HL-60 (cell line): ENCODE results near the gene INTS6L.
A peak's percentile ranks its signal among the peaks of the same experiment; 100 is the strongest.

Experiments
- DNase-seq, 2 experiments: peaks; one replicate each; pipeline ENCODE4 v3.0.0-alpha.2; 2010 to 2020; ENCODE audit warnings: low read depth in 1 of 2, low spot score in 1 of 2
- H3K27ac ChIP-seq: fragments of 250-450 bp; sonication (Bioruptor Pico); replicated peaks from 2 replicates; pipeline ENCODE4 v1.5.1; 2020; ENCODE audit warnings: mild to moderate bottlenecking, moderate library complexity
- H3K27me3 ChIP-seq: fragments of 250-450 bp; sonication (Bioruptor Pico); 2 replicates; pipeline ENCODE4 v1.5.1; 2021; ENCODE audit warnings: mild to moderate bottlenecking, moderate library complexity; ENCODE audit not compliant: insufficient read depth, poor library complexity, severe bottlenecking
- H3K4me3 ChIP-seq: replicated peaks from 2 replicates; pipeline ENCODE4 v1.5.1; 2011; ENCODE audit warnings: mild to moderate bottlenecking, control low read depth, low read length; ENCODE audit not compliant: insufficient read depth
- GABPA ChIP-seq: IDR thresholded peaks from 2 replicates; pipeline ENCODE4 v1.6.1; 2012; ENCODE audit warnings: low read depth
- POLR2AphosphoS5 ChIP-seq: IDR thresholded peaks from 2 replicates; pipeline ENCODE4 v1.6.1; 2012; ENCODE audit warnings: low read depth
- SPI1 ChIP-seq: IDR thresholded peaks from 2 replicates; pipeline ENCODE4 v1.6.1; 2012; ENCODE audit warnings: low read depth, mild to moderate bottlenecking, borderline replicate concordance
- TF ChIP-seq, protein P1 (sequence below): IDR thresholded peaks from one replicate; pipeline ENCODE4 v1.5.1; 2011; ENCODE audit warnings: low read length, control low read depth, inconsistent platforms; ENCODE audit not compliant: insufficient read depth
- TF ChIP-seq, protein P2 (sequence below): IDR thresholded peaks from 2 replicates; pipeline ENCODE4 v1.6.1; 2012; ENCODE audit warnings: low read depth; ENCODE audit not compliant: insufficient replicate concordance

Gene INTS6L

DNA sequence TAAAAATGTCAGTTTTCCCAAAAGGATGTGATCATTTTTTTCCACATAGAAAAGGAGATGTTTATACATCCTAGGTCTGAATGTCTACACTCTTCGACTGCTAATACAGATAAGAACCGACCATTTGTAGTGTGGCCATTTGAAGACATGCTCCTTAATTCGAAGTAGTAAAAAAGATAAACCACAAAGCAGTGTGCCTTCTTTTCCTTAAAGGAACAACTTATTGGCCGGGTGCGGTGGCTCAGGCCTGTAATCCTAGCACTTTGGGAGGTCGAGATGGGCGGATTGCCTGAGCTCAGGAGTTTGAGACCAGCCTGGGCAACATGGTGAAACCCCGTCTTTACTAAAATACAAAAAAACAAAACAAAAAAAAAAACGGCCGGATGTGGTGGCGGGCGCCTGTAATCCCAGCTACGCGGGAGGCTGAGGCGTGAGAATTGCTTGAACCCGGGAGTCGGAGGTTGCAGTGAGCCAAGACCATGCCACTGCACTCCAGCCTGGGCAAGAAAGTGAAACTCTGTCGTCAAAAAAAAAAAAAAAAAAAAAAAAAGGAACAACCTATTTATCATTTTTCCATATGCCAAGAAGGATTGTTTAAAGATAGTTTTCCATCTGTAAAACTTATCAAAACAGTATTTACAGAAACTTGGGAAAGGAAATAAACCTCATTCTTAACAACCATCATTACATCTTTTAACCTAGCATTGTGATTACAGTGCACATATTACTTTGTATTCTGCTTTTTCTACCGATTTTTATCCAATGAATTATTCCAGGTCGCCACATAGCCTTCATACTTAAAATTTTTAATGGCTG is 2.6 kb downstream of the INTS6L start:
- H3K4me3 ChIP-seq = peak overlapping the region; percentile 45
- no peaks in the 10 kb centered on the region for H3K27me3 ChIP-seq
- peak overlapping the region; percentile 89 for H3K27ac ChIP-seq
- TF ChIP-seq, protein P1, sequence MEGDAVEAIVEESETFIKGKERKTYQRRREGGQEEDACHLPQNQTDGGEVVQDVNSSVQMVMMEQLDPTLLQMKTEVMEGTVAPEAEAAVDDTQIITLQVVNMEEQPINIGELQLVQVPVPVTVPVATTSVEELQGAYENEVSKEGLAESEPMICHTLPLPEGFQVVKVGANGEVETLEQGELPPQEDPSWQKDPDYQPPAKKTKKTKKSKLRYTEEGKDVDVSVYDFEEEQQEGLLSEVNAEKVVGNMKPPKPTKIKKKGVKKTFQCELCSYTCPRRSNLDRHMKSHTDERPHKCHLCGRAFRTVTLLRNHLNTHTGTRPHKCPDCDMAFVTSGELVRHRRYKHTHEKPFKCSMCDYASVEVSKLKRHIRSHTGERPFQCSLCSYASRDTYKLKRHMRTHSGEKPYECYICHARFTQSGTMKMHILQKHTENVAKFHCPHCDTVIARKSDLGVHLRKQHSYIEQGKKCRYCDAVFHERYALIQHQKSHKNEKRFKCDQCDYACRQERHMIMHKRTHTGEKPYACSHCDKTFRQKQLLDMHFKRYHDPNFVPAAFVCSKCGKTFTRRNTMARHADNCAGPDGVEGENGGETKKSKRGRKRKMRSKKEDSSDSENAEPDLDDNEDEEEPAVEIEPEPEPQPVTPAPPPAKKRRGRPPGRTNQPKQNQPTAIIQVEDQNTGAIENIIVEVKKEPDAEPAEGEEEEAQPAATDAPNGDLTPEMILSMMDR = no peak
- no peak for TF ChIP-seq SPI1
- TF ChIP-seq, protein P2, sequence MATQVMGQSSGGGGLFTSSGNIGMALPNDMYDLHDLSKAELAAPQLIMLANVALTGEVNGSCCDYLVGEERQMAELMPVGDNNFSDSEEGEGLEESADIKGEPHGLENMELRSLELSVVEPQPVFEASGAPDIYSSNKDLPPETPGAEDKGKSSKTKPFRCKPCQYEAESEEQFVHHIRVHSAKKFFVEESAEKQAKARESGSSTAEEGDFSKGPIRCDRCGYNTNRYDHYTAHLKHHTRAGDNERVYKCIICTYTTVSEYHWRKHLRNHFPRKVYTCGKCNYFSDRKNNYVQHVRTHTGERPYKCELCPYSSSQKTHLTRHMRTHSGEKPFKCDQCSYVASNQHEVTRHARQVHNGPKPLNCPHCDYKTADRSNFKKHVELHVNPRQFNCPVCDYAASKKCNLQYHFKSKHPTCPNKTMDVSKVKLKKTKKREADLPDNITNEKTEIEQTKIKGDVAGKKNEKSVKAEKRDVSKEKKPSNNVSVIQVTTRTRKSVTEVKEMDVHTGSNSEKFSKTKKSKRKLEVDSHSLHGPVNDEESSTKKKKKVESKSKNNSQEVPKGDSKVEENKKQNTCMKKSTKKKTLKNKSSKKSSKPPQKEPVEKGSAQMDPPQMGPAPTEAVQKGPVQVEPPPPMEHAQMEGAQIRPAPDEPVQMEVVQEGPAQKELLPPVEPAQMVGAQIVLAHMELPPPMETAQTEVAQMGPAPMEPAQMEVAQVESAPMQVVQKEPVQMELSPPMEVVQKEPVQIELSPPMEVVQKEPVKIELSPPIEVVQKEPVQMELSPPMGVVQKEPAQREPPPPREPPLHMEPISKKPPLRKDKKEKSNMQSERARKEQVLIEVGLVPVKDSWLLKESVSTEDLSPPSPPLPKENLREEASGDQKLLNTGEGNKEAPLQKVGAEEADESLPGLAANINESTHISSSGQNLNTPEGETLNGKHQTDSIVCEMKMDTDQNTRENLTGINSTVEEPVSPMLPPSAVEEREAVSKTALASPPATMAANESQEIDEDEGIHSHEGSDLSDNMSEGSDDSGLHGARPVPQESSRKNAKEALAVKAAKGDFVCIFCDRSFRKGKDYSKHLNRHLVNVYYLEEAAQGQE = no peak
- no peak for TF ChIP-seq GABPA
- TF ChIP-seq POLR2AphosphoS5 = no peak
- no peak for DNase-seq

DNA sequence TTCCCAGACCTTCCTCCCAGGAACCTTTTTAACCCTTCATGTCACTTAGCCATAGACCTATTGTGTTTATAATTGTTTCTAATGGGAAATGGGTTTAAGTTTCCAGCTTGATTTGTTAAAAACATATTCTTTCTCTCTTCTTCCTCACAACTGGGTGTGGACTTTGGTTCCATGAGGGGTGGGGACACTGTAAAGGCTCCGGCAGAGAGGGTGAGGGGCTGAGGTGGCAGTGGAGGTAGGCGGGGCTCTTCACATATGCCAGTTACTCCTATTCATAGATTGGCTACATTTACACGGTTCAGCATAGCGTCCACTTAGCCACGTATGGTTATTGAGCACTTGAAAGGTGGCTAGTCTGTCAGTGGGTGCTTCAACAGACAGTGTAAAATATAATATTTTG is 7.8 kb downstream of the INTS6L start:
- H3K4me3 ChIP-seq = no peak overlapping the region
- no peak overlapping the region for H3K27ac ChIP-seq
- DNase-seq = no peak
- no peaks in the 10 kb centered on the region for H3K27me3 ChIP-seq
- TF ChIP-seq, protein P2 = no peak
- TF ChIP-seq SPI1 (no peak), GABPA (no peak), POLR2AphosphoS5 (no peak)
- TF ChIP-seq, protein P1 = no peak

DNA sequence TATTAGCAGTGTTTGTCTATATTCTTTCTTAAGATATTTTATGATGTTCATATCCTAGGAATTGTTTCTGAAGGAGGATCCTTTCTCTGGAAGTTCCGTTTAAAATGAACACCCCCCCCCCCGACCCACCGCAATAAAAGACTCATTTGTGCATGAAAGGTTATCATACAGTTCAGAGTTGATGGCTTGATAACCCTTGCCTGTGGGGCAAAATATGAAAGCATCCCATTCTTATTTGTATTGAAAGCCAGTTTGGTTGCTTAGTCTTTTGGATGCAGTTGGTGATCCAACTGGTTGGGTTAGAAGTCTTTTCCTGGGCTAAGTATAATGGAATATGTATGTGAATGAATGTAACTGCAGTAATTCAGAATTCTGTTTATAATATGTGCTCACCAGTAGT is 8.3 kb downstream of the INTS6L start:
- Histone ChIP-seq H3K27ac (no peak overlapping the region), H3K4me3 (no peak overlapping the region), H3K27me3 (no peaks in the 10 kb centered on the region)
- no peak for DNase-seq
- TF ChIP-seq SPI1 = no peak

DNA sequence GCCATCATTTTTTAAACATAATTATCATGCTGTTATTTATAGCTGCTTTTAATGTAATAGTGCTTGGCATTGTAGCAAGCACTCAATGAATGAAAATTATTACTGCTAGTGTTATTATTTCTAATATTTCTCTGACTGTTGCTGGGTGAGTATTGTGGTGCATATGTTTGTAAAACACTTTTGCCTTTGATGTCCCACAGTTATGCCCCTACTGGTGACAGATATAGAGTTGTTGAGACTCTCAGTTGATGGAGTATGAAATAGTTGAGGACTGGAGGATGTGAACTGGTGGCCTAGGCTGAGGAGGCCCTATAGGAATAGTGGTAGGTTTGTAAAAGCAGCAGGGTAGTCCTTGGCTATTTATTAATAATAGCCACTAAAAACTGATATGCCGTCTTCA is 9.6 kb downstream of the INTS6L start:
- DNase-seq = no peak
- Histone ChIP-seq H3K27me3 (no peaks in the 10 kb centered on the region), H3K27ac (no peak overlapping the region), H3K4me3 (no peak overlapping the region)
- TF ChIP-seq, protein P1 = no peak
- TF ChIP-seq GABPA (no peak), SPI1 (no peak), POLR2AphosphoS5 (no peak)
- TF ChIP-seq, protein P2 = no peak
